GM12872 (cell line): ENCODE results near the gene ALCAM.

Source experiments
- CTCF ChIP-seq: IDR thresholded peaks from 3 replicates; pipeline ENCODE4 v1.5.1; 2011; ENCODE audit warnings: low read depth, mild to moderate bottlenecking, low read length, moderate library complexity; ENCODE audit not compliant: insufficient read depth

ALCAM gene

GRCh38 chr3:105459566-105460290, 93.0 kb downstream of the ALCAM start:
- no peak for TF ChIP-seq CTCF

GRCh38 chr3:105463620-105464019, 96.9 kb downstream of the ALCAM start:
- TF ChIP-seq CTCF: no peak

- TF ChIP-seq CTCF: no peak
Measured at GRCh38 chr3:105465251-105465853, 98.6 kb downstream of the ALCAM start.

GRCh38 chr3:105466072-105466471, 99.4 kb downstream of the ALCAM start:
- no peak for TF ChIP-seq CTCF

GRCh38 chr3:105466495-105467404, 100.0 kb downstream of the ALCAM start:
- TF ChIP-seq CTCF: no peak

- no peak for TF ChIP-seq CTCF
Measured at GRCh38 chr3:105470851-105471250, 104.1 kb downstream of the ALCAM start.
